ENCODE results near the gene DFFA.

DNA sequence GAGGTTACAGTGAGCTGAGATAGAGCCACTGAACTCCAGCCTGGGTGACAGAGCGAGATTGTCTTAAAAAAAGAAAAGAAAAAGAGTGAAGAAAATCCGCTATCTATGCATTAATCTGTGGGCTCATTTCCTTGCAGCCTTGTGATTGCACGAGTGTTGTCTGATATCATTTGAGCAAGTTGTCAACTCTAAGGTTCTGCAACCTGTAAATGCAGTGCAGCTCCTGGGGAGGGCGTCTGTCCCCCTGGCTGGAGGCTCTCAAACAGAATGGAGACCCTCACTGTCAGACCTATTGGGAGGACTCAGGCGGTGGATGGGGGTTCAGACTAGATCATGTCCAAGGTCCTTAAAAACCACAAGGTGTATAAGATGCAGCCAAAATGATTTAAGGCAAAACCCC lies 16.3 kb downstream of the DFFA start:
- TF ChIP-seq, protein P1, sequence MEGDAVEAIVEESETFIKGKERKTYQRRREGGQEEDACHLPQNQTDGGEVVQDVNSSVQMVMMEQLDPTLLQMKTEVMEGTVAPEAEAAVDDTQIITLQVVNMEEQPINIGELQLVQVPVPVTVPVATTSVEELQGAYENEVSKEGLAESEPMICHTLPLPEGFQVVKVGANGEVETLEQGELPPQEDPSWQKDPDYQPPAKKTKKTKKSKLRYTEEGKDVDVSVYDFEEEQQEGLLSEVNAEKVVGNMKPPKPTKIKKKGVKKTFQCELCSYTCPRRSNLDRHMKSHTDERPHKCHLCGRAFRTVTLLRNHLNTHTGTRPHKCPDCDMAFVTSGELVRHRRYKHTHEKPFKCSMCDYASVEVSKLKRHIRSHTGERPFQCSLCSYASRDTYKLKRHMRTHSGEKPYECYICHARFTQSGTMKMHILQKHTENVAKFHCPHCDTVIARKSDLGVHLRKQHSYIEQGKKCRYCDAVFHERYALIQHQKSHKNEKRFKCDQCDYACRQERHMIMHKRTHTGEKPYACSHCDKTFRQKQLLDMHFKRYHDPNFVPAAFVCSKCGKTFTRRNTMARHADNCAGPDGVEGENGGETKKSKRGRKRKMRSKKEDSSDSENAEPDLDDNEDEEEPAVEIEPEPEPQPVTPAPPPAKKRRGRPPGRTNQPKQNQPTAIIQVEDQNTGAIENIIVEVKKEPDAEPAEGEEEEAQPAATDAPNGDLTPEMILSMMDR (conservative IDR thresholded peaks at IDR 0.05; ENCODE audit: low read depth, low read length) = no peak
- TF ChIP-seq EZH2 (IDR thresholded peaks at IDR 0.05; ENCODE audit: borderline replicate concordance, low read depth, low read length, poor library complexity, severe bottlenecking) = no peak
